NB4 (cell line): Measurements from ENCODE around the gene MT1H.

Source experiments
- CTCF ChIP-seq: IDR thresholded peaks from one replicate; pipeline ENCODE4 v1.5.1; 2012; ENCODE audit warnings: low read depth, low read length
- MAX ChIP-seq: IDR thresholded peaks from 2 replicates; pipeline ENCODE4 v1.6.1; 2011; ENCODE audit warnings: low read depth, low read length
- MYC ChIP-seq: IDR thresholded peaks from 2 replicates; pipeline ENCODE4 v1.6.1; 2011; ENCODE audit warnings: low read depth, low read length
- POLR2A ChIP-seq: IDR thresholded peaks from 2 replicates; pipeline ENCODE4 v1.6.1; 2011; ENCODE audit warnings: mild to moderate bottlenecking; ENCODE audit not compliant: insufficient read length; ENCODE audit errors: extremely low read depth

DNA sequence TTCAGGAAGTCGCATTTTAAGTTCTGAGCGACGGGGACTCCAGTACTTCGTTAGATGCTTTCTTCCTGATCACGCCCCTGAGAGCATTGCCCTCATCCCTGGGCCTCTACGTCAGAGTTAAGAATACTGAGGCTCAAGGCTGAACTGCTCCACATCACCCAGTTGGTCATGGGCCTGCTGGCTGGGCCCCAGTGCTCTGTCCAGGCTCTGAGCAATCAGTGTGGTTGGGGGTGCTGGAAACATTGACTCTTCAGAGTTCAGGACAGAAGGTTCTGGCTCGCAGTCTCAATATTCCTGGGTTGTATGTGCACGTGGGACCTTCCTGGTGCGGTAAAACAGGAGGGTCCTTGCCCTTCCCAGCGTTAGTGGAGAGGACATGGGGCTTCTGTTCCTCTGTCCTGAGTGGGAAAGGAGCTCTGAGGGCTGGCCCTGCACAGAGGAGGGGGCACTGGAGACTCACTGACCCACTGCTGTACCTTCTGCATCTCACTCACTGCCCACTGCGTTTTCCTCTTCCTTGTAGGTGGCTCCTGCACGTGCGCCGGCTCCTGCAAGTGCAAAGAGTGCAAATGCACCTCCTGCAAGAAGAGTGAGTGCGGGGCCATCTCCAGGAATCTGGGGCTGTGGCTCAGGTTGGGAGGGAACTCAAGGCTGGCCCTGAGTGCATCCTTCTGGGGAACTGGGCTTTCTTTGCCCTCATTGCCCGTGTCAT, 43.5 kb upstream of the MT1H start:
- no peak for TF ChIP-seq CTCF
- no peak for TF ChIP-seq POLR2A
- TF ChIP-seq MAX, result no peak
- no peak for TF ChIP-seq MYC
